Panc1 (cell line): ENCODE data around the gene PLCD4. TPM values are rescaled to one million over a fixed set of nuclear protein-coding genes. Genes with fewer than 3 reads are reported as not detected.

Experiments
- ATAC-seq: fragments of 200-7000 bp; cut with Tn5 transposase; 2 replicates; pipeline ENCODE4 v1.9.1; 2020; ENCODE audit warnings: mild to moderate bottlenecking, moderate library complexity
- BruUV-seq: library from RNA; stranded (reverse); fragments of 400-500 nt; replicated peaks from 2 replicates; lab custom pipeline; 2021; lab: Mats Ljungman, UMichigan
- CTCF ChIA-PET: fragments of 300-600 bp; sonication (Branson Sonifier 250); formaldehyde crosslinking; loops from one replicate; lab custom pipeline; 2022; ENCODE audit warnings: antibody characterized with exemption; lab: Charles Lee
- POLR2A ChIA-PET: fragments of 300-600 bp; sonication (Branson Sonifier 250); formaldehyde crosslinking; loops from one replicate; lab custom pipeline; 2022; ENCODE audit warnings: antibody characterized with exemption; lab: Charles Lee
- DNase-seq: peaks from one replicate; pipeline ENCODE4 v3.0.0-alpha.2; 2010; ENCODE audit warnings: low read depth, low spot score
- H3K27ac ChIP-seq: 2 replicates; pipeline ENCODE4 v1.5.1; 2011; ENCODE audit warnings: mild to moderate bottlenecking, low read length, inconsistent platforms
- H3K27me3 ChIP-seq: fragments of 200-500 bp; sonication (Bioruptor generic); 2 replicates; pipeline ENCODE4 v1.6.0; 2014; ENCODE audit warnings: low read length, inconsistent platforms; ENCODE audit not compliant: control insufficient read depth, insufficient read depth
- H3K36me3 ChIP-seq: fragments of 200-500 bp; sonication (Bioruptor generic); 2 replicates; pipeline ENCODE4 v1.5.1; 2014; ENCODE audit warnings: inconsistent platforms, mild to moderate bottlenecking, low read length, moderate library complexity; ENCODE audit not compliant: control insufficient read depth, insufficient read depth
- H3K4me1 ChIP-seq: 2 replicates; pipeline ENCODE4 v1.5.1; 2011; ENCODE audit warnings: inconsistent platforms, mild to moderate bottlenecking, low read length, moderate library complexity; ENCODE audit not compliant: control insufficient read depth, insufficient read depth
- H3K4me3 ChIP-seq, 2 experiments: 2 replicates each; pipeline ENCODE4 v1.5.1; 2011 to 2012; ENCODE audit warnings: low read depth in 2 of 2, low read length in 2 of 2, mild to moderate bottlenecking in 2 of 2, inconsistent platforms in 1 of 2, moderate library complexity in 1 of 2
- H3K9me3 ChIP-seq: fragments of 200-500 bp; sonication (Bioruptor generic); 2 replicates; pipeline ENCODE4 v1.5.1; 2014; ENCODE audit warnings: low read depth, mild to moderate bottlenecking, inconsistent platforms, low read length, moderate library complexity; ENCODE audit not compliant: control insufficient read depth, insufficient read depth
- POLR2AphosphoS5 ChIP-seq: IDR thresholded peaks from 2 replicates; pipeline ENCODE4 v1.6.1; 2012; ENCODE audit warnings: mild to moderate bottlenecking, low read depth, low read length, moderate library complexity
- REST ChIP-seq, 2 experiments: IDR thresholded peaks; 2 replicates each; pipeline ENCODE4 v1.6.1; 2011 to 2012; ENCODE audit warnings: low read depth in 2 of 2, control low read depth in 1 of 2, low read length in 1 of 2, mild to moderate bottlenecking in 1 of 2, moderate library complexity in 1 of 2; ENCODE audit not compliant: insufficient read depth in 1 of 2
- SIN3A ChIP-seq: IDR thresholded peaks from 2 replicates; pipeline ENCODE4 v1.6.1; 2012; ENCODE audit warnings: low read depth, mild to moderate bottlenecking, low read length, moderate library complexity, borderline replicate concordance; ENCODE audit not compliant: insufficient read depth
- TCF7L2 ChIP-seq: IDR thresholded peaks from 2 replicates; pipeline ENCODE4 v1.6.1; 2011; ENCODE audit warnings: mild to moderate bottlenecking, low read depth, low read length, inconsistent platforms
- in situ Hi-C: cut with HindIII; loops from 2 replicates; pipeline ENCODE4 v1.10.0; 2016; ENCODE audit warnings: low sequenced_read_pairs, low pct_unique_long_range_greater_than_20kb
- intact Hi-C: fragments of 100-400 bp; cut with micrococcal nuclease; formaldehyde crosslinking; loops from one replicate; pipeline ENCODE4 v1.10.0; 2022; ENCODE audit not compliant: unreplicated experiment
- total RNA-seq: library from RNA; stranded (reverse); gene quantifications from one replicate; pipeline ENCODE4 v1.2.1, GENCODE V29; 2021; ENCODE audit not compliant: unreplicated experiment
- TF ChIP-seq, protein P1 (sequence below): fragments of 450-650 bp; IDR thresholded peaks from 2 replicates; pipeline ENCODE4 v1.5.1; 2017; ENCODE audit warnings: mild to moderate bottlenecking

The PLCD4 gene
- total RNA-seq, 1 experiment from 2014 or later = 12.9 TPM

GRCh38 chr2:218679119-218679518 is 71.4 kb downstream of the PLCD4 start:
- no peaks in the 10 kb centered on the region for H3K27me3 ChIP-seq
- TF ChIP-seq POLR2AphosphoS5 (no peak), REST (IDR thresholded peaks at IDR 0.05; ENCODE audit: insufficient read depth in 1 of 2, low read depth in 2 of 2, low read length in 1 of 2) (no peak), TCF7L2 (no peak), SIN3A (no peak)
- TF ChIP-seq, protein P1, sequence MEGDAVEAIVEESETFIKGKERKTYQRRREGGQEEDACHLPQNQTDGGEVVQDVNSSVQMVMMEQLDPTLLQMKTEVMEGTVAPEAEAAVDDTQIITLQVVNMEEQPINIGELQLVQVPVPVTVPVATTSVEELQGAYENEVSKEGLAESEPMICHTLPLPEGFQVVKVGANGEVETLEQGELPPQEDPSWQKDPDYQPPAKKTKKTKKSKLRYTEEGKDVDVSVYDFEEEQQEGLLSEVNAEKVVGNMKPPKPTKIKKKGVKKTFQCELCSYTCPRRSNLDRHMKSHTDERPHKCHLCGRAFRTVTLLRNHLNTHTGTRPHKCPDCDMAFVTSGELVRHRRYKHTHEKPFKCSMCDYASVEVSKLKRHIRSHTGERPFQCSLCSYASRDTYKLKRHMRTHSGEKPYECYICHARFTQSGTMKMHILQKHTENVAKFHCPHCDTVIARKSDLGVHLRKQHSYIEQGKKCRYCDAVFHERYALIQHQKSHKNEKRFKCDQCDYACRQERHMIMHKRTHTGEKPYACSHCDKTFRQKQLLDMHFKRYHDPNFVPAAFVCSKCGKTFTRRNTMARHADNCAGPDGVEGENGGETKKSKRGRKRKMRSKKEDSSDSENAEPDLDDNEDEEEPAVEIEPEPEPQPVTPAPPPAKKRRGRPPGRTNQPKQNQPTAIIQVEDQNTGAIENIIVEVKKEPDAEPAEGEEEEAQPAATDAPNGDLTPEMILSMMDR = no peak
- no peak overlapping the region for H3K4me3 ChIP-seq
- DNase-seq (no peak), ATAC-seq (no peak)
- H3K4me1 ChIP-seq = no peaks in the 10 kb centered on the region
- H3K36me3 ChIP-seq = no peaks in the 10 kb centered on the region; the same call in 1 of the 2 replicates
- POLR2A ChIA-PET = no interaction called here
- H3K9me3 ChIP-seq = no peaks in the 10 kb centered on the region
- no TSS peak for BruUV-seq
- intact Hi-C loops (no loop called here), in situ Hi-C loops (no loop called here)
- H3K27ac ChIP-seq = no peak overlapping the region
- CTCF ChIA-PET = no interaction called here

DNA sequence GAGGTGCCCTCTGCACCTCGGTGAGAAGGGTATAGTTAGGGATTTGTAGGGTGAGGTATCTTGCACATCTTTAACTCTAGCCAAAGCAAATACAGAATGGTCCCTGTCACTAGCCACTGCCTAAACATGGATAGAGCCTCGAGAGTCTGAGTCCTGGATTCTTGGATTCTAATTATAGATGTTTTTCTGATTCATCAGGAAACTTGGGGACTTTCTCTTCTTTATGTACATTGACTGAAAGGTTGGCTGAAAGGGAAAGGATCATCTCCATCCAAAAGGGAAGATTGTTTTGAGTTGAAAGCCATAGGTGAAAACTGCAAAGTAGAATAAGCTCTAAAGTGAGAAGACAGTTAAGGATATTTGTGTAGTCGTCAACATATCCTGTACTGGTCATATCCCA is 72.4 kb downstream of the PLCD4 start:
- no peak for DNase-seq
- H3K27me3 ChIP-seq = no peaks in the 10 kb centered on the region
- in situ Hi-C loops (no loop called here), intact Hi-C loops (no loop called here)
- no peaks in the 10 kb centered on the region; the same call in 1 of the 2 replicates for H3K36me3 ChIP-seq
- H3K4me1 ChIP-seq = no peaks in the 10 kb centered on the region
- H3K9me3 ChIP-seq = no peaks in the 10 kb centered on the region
- ATAC-seq = no peak
- ChIA-PET CTCF (no interaction called here), POLR2A (interaction anchor here (0.6 kb wide), 1 partner anchor 20 kb away, joined by 3 read pairs; the partner anchor contains the start of genes BCS1L and ZNF142)
- no peak overlapping the region for H3K4me3 ChIP-seq
- no TSS peak for BruUV-seq
- TF ChIP-seq POLR2AphosphoS5 (no peak), REST (IDR thresholded peaks at IDR 0.05; ENCODE audit: insufficient read depth in 1 of 2, low read depth in 2 of 2, low read length in 1 of 2) (no peak), SIN3A (no peak), TCF7L2 (no peak)
- TF ChIP-seq, protein P1 = no peak
- H3K27ac ChIP-seq = no peak overlapping the region

Other genes with a start within 250 kb of the PLCD4 start
- 0.31 TPM for gene SLC11A1, start 225.6 kb upstream of the PLCD4 start, total RNA-seq
- gene CTDSP1, start 208.0 kb upstream of the PLCD4 start, total RNA-seq = 128 TPM
- 0.18 TPM for gene VIL1, start 188.8 kb upstream of the PLCD4 start, total RNA-seq
- gene USP37, start 39.5 kb upstream of the PLCD4 start, total RNA-seq = 19.2 TPM
- 73.0 TPM for gene CNOT9, start 39.1 kb upstream of the PLCD4 start, total RNA-seq
- 31.3 TPM for gene ZNF142, start 51.7 kb downstream of the PLCD4 start, total RNA-seq
- gene BCS1L, start 51.8 kb downstream of the PLCD4 start, total RNA-seq = 42.0 TPM
- gene RNF25, start 64.1 kb downstream of the PLCD4 start, total RNA-seq = 40.4 TPM
- gene STK36, start 64.2 kb downstream of the PLCD4 start, total RNA-seq = 48.6 TPM
- gene TTLL4, start 102.9 kb downstream of the PLCD4 start, total RNA-seq = 45.6 TPM
- 7.7 TPM for gene CYP27A1, start 174.2 kb downstream of the PLCD4 start, total RNA-seq
- gene PRKAG3, start 223.9 kb downstream of the PLCD4 start, total RNA-seq = not detected